ENCODE results near the gene TBX4. TPM values are rescaled to one million over a fixed set of nuclear protein-coding genes. Genes with fewer than 3 reads are reported as not detected.

Gene TBX4
- total RNA-seq, 1 experiment from 2014 or later, result not detected

- Mint-ChIP-seq H3K36me3 (ENCODE audit: insufficient read depth, unreplicated experiment) (no peaks in the 10 kb centered on the region), H3K27me3 (ENCODE audit: insufficient read depth, unreplicated experiment) (no peaks in the 10 kb centered on the region), H3K27ac (ENCODE audit: low read depth, unreplicated experiment) (peak overlapping the region; percentile 67), H3K4me3 (ENCODE audit: unreplicated experiment) (no peak overlapping the region), H3K9me3 (ENCODE audit: unreplicated experiment) (no peaks in the 10 kb centered on the region), H3K4me1 (ENCODE audit: insufficient read depth, unreplicated experiment) (peaks cover 10% of the 10 kb centered on the region)
- ChIA-PET CTCF (interaction anchor here (0.6 to 0.7 kb wide), 2 partner anchors 22 to 26 kb away, joined by 3 to 4 read pairs; no protein-coding TSS in a partner anchor), POLR2A (interaction anchor here (0.8 to 1.1 kb wide), 3 partner anchors 11 to 45 kb away, joined by 3 to 4 read pairs (median 3); no protein-coding TSS in a partner anchor)
- intact Hi-C loops (cut with micrococcal nuclease), result no loop called here
- no TSS peak for BruUV-seq (replicated peaks)
- TF ChIP-seq CTCF (IDR thresholded peaks at IDR 0.05; ENCODE audit: unreplicated experiment), result no peak
- no peak for DNase-seq (ENCODE audit: unreplicated experiment)
Measured at GRCh38 chr17:61496174-61496956, 44.1 kb downstream of the TBX4 start.

- Mint-ChIP-seq H3K9me3 (ENCODE audit: unreplicated experiment) (no peaks in the 10 kb centered on the region), H3K36me3 (ENCODE audit: insufficient read depth, unreplicated experiment) (no peaks in the 10 kb centered on the region), H3K27ac (ENCODE audit: low read depth, unreplicated experiment) (no peak overlapping the region), H3K27me3 (ENCODE audit: insufficient read depth, unreplicated experiment) (no peaks in the 10 kb centered on the region), H3K4me3 (ENCODE audit: unreplicated experiment) (no peak overlapping the region), H3K4me1 (ENCODE audit: insufficient read depth, unreplicated experiment) (peaks cover 10% of the 10 kb centered on the region)
- TF ChIP-seq CTCF (IDR thresholded peaks at IDR 0.05; ENCODE audit: unreplicated experiment), result no peak
- ChIA-PET POLR2A (interaction anchor here (0.6 to 0.9 kb wide), 3 partner anchors 24 to 60 kb away, joined by 3 to 5 read pairs (median 4); no protein-coding TSS in a partner anchor), CTCF (interaction anchor here (0.6 to 0.7 kb wide), 2 partner anchors 21 to 25 kb away, joined by 3 to 4 read pairs; no protein-coding TSS in a partner anchor)
- intact Hi-C loops (cut with micrococcal nuclease), result no loop called here
- DNase-seq (ENCODE audit: unreplicated experiment), result no peak
- no TSS peak for BruUV-seq (replicated peaks)
Measured at GRCh38 chr17:61496957-61497653, 44.9 kb downstream of the TBX4 start.

- intact Hi-C loops (cut with micrococcal nuclease), result no loop called here
- Mint-ChIP-seq H3K27me3 (ENCODE audit: insufficient read depth, unreplicated experiment) (no peaks in the 10 kb centered on the region), H3K36me3 (ENCODE audit: insufficient read depth, unreplicated experiment) (no peaks in the 10 kb centered on the region), H3K4me3 (ENCODE audit: unreplicated experiment) (no peak overlapping the region), H3K9me3 (ENCODE audit: unreplicated experiment) (no peaks in the 10 kb centered on the region), H3K4me1 (ENCODE audit: insufficient read depth, unreplicated experiment) (peaks cover 10% of the 10 kb centered on the region), H3K27ac (ENCODE audit: low read depth, unreplicated experiment) (no peak overlapping the region)
- no TSS peak for BruUV-seq (replicated peaks)
- POLR2A ChIA-PET, result interaction anchor here (0.6 kb wide), 1 partner anchor 61 kb away, joined by 5 read pairs; no protein-coding TSS in a partner anchor
- CTCF ChIA-PET, result interaction anchor here (0.7 kb wide), 2 partner anchors 25 to 555 kb away, joined by 3 to 9 read pairs; no protein-coding TSS in a partner anchor
- no peak for DNase-seq (ENCODE audit: unreplicated experiment)
- no peak for TF ChIP-seq CTCF (IDR thresholded peaks at IDR 0.05; ENCODE audit: unreplicated experiment)
Measured at GRCh38 chr17:61498042-61498994, 46.1 kb downstream of the TBX4 start.

Measured in MCF 10A (cell line).